ENCODE results near the gene OAT. TPM values are rescaled to one million over a fixed set of nuclear protein-coding genes. Genes with fewer than 3 reads are reported as not detected.

Gene OAT
- total and polyA plus RNA-seq, 2 experiments from 2014 or later: 568 to 694 TPM

DNA sequence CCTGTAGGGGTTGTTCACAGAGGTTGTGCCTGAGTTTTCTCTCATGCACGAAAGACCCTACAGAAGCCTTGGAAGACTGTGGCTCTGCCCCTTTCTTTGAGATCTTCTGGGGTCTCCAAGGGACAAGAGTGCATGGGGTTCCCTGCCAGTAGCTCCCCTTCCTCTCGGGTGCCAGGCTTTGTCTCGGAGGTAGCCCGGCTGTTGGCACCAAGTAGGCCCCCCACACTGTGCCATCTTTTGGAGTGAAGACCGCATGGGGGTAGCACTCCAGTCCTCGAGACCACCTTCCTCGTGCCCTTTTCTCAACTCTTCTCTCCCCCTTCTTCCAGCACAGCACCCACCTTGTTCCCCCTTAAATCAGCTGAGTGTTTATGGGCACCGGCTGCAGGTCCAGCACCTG is 41.6 kb downstream of the OAT start:
- DNase-seq (ENCODE audit: low spot score): no peak
- whole genome bisulfite sequencing (ENCODE audit: low lambda C conversion rate, missing lambda C conversion rate): 97% methylated on average over 8 of the region's 8 CpGs
- H3K9me2 ChIP-seq (replicated peaks; ENCODE audit: insufficient read depth): no peaks in the 10 kb centered on the region
- H3K27me3 ChIP-seq: no peaks in the 10 kb centered on the region
- H3K36me3 ChIP-seq (replicated peaks; ENCODE audit: insufficient read depth, low read depth): no peaks in the 10 kb centered on the region
- no peak overlapping the region for H2AFZ ChIP-seq
- H3K79me2 ChIP-seq: no peaks in the 10 kb centered on the region
- no peaks in the 10 kb centered on the region for H3K9me3 ChIP-seq (ENCODE audit: low read depth)
- no peak overlapping the region for H3K4me3 ChIP-seq
- H4K20me1 ChIP-seq (ENCODE audit: insufficient read depth, poor library complexity, severe bottlenecking): no peaks in the 10 kb centered on the region
- no peak overlapping the region for H3K27ac ChIP-seq
- no peaks in the 10 kb centered on the region for H3K4me1 ChIP-seq (ENCODE audit: insufficient read depth)
- H3K4me2 ChIP-seq: no peak overlapping the region
- TF ChIP-seq, protein P1, sequence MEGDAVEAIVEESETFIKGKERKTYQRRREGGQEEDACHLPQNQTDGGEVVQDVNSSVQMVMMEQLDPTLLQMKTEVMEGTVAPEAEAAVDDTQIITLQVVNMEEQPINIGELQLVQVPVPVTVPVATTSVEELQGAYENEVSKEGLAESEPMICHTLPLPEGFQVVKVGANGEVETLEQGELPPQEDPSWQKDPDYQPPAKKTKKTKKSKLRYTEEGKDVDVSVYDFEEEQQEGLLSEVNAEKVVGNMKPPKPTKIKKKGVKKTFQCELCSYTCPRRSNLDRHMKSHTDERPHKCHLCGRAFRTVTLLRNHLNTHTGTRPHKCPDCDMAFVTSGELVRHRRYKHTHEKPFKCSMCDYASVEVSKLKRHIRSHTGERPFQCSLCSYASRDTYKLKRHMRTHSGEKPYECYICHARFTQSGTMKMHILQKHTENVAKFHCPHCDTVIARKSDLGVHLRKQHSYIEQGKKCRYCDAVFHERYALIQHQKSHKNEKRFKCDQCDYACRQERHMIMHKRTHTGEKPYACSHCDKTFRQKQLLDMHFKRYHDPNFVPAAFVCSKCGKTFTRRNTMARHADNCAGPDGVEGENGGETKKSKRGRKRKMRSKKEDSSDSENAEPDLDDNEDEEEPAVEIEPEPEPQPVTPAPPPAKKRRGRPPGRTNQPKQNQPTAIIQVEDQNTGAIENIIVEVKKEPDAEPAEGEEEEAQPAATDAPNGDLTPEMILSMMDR (IDR thresholded peaks at IDR 0.05; ENCODE audit: poor library complexity): no peak
- no peak for TF ChIP-seq EZH2 (IDR thresholded peaks at IDR 0.05; ENCODE audit: borderline replicate concordance)
- no peak for TF ChIP-seq EZH2phosphoT487 (IDR thresholded peaks at IDR 0.05; ENCODE audit: low read depth, severe bottlenecking, unreplicated experiment)

DNA sequence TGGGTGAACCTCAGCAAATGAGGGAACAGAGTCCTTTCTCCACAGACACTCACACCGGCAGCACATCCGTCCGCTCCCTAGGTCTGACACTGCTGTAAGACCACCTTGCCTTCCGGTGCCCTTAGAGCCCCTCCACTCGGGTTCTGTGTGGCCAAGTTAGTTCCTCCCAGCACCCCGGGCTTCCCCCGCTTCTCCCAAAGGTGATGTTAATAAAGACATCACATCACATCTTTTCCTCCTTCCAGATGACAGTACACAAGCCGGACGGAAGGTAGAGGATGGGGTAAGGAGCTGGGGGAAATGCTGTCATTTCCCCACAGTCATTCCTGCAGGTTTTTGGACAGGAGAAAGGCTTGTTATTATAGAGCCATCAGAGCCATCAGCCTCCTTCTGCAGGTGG is 42.3 kb downstream of the OAT start:
- Histone ChIP-seq H3K4me1 (ENCODE audit: insufficient read depth) (no peaks in the 10 kb centered on the region), H3K9me3 (ENCODE audit: low read depth) (no peaks in the 10 kb centered on the region), H2AFZ (no peak overlapping the region), H3K27me3 (no peaks in the 10 kb centered on the region), H4K20me1 (ENCODE audit: insufficient read depth, poor library complexity, severe bottlenecking) (no peaks in the 10 kb centered on the region), H3K9me2 (replicated peaks; ENCODE audit: insufficient read depth) (no peaks in the 10 kb centered on the region), H3K4me3 (no peak overlapping the region), H3K79me2 (no peaks in the 10 kb centered on the region), H3K27ac (no peak overlapping the region), H3K36me3 (replicated peaks; ENCODE audit: insufficient read depth, low read depth) (no peaks in the 10 kb centered on the region), H3K4me2 (no peak overlapping the region)
- TF ChIP-seq, protein P1 (IDR thresholded peaks at IDR 0.05; ENCODE audit: poor library complexity): no peak
- TF ChIP-seq EZH2phosphoT487 (IDR thresholded peaks at IDR 0.05; ENCODE audit: low read depth, severe bottlenecking, unreplicated experiment) (no peak), EZH2 (IDR thresholded peaks at IDR 0.05; ENCODE audit: borderline replicate concordance) (no peak)
- DNase-seq (ENCODE audit: low spot score): no peak
- 93% methylated on average over 9 of the region's 9 CpGs for WGBS (ENCODE audit: low lambda C conversion rate, missing lambda C conversion rate)

DNA sequence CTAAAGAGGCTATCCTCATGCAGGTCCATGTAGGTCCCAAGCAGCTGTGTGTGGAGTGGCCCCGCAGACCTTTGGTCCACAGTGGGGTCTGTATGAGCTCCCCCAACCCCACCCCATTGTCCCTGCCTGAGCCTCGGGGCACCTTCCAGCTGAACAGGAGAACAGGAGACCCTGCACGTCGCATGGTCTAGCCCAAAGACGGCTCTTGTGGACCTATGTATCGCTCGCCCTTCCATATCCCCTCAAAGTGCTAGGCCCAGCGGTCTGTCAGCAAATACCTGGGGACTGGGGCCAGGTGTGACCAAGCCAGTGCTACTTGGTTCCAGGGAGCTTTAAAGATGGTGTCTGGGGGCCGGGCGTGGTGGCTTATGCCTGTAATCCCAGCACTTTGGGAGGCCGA is 43.0 kb downstream of the OAT start:
- Histone ChIP-seq H3K27me3 (no peaks in the 10 kb centered on the region), H3K4me3 (no peak overlapping the region), H3K27ac (no peak overlapping the region), H4K20me1 (ENCODE audit: insufficient read depth, poor library complexity, severe bottlenecking) (no peaks in the 10 kb centered on the region), H3K4me1 (ENCODE audit: insufficient read depth) (no peaks in the 10 kb centered on the region), H3K9me2 (replicated peaks; ENCODE audit: insufficient read depth) (no peaks in the 10 kb centered on the region), H3K4me2 (no peak overlapping the region), H2AFZ (no peak overlapping the region), H3K36me3 (replicated peaks; ENCODE audit: insufficient read depth, low read depth) (no peaks in the 10 kb centered on the region), H3K9me3 (ENCODE audit: low read depth) (no peaks in the 10 kb centered on the region), H3K79me2 (no peaks in the 10 kb centered on the region)
- WGBS (ENCODE audit: low lambda C conversion rate, missing lambda C conversion rate): 91% methylated on average over 11 of the region's 11 CpGs
- TF ChIP-seq EZH2 (IDR thresholded peaks at IDR 0.05; ENCODE audit: borderline replicate concordance) (no peak), EZH2phosphoT487 (IDR thresholded peaks at IDR 0.05; ENCODE audit: low read depth, severe bottlenecking, unreplicated experiment) (no peak)
- TF ChIP-seq, protein P1 (IDR thresholded peaks at IDR 0.05; ENCODE audit: poor library complexity): no peak
- DNase-seq (ENCODE audit: low spot score): no peak

DNA sequence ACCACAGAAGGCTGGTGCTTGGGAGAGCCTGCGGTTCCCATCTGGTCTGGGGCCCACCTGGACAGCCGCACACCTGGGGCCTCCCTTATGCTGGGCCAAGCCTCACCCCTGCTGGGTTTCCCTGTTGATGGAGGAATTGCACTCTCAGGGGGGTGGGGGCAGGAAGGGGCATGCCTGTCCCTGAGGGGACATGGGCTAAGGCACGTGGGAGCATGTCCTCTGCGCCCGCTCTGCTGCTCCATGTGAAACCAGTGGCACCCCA is 43.4 kb downstream of the OAT start:
- Histone ChIP-seq H3K27me3 (no peaks in the 10 kb centered on the region), H3K9me2 (replicated peaks; ENCODE audit: insufficient read depth) (no peaks in the 10 kb centered on the region), H3K27ac (no peak overlapping the region), H3K79me2 (no peaks in the 10 kb centered on the region), H2AFZ (no peak overlapping the region), H3K36me3 (replicated peaks; ENCODE audit: insufficient read depth, low read depth) (no peaks in the 10 kb centered on the region), H3K4me2 (no peak overlapping the region), H4K20me1 (ENCODE audit: insufficient read depth, poor library complexity, severe bottlenecking) (no peaks in the 10 kb centered on the region), H3K9me3 (ENCODE audit: low read depth) (no peaks in the 10 kb centered on the region), H3K4me1 (ENCODE audit: insufficient read depth) (no peaks in the 10 kb centered on the region), H3K4me3 (no peak overlapping the region)
- 97% methylated on average over 4 of the region's 5 CpGs for WGBS (ENCODE audit: low lambda C conversion rate, missing lambda C conversion rate)
- DNase-seq (ENCODE audit: low spot score): no peak
- TF ChIP-seq EZH2 (IDR thresholded peaks at IDR 0.05; ENCODE audit: borderline replicate concordance) (no peak), EZH2phosphoT487 (IDR thresholded peaks at IDR 0.05; ENCODE audit: low read depth, severe bottlenecking, unreplicated experiment) (no peak)
- TF ChIP-seq, protein P1 (IDR thresholded peaks at IDR 0.05; ENCODE audit: poor library complexity): no peak

Data from hepatocyte (in vitro differentiated cells).